Measurements from ENCODE around the gene ZNF79. TPM values are rescaled to one million over a fixed set of nuclear protein-coding genes. Genes with fewer than 3 reads are reported as not detected.

The ZNF79 gene
- total and polyA plus RNA-seq, 2 of the 8 experiments (the other 6 are each of a cell fraction or from before 2014, with no cell fraction given), result 2.4 to 7.4 TPM

GRCh38 chr9:127384901-127385300 lies 39.3 kb upstream of the ZNF79 start:
- Histone ChIP-seq H2BK15ac (ENCODE audit: low read length) (0 out of 2 replicates have a peak overlapping the region, but pooled peaks have one; percentile 11), H2AFZ (ENCODE audit: low read length) (no peak overlapping the region), H3K18ac (ENCODE audit: extremely low read depth, low read length) (no peak overlapping the region), H2BK5ac (ENCODE audit: low read depth, low read length) (no peak overlapping the region), H3K36me3 (ENCODE audit: control insufficient read depth in 2 of 4, insufficient read depth in 4 of 4, low read length in 3 of 4) (no peaks in the 10 kb centered on the region), H4K20me1 (replicated peaks in 1 of 2; ENCODE audit: control insufficient read depth in 1 of 2, insufficient read depth in 2 of 2, low read length in 2 of 2) (no peaks in the 10 kb centered on the region), H3K23ac (ENCODE audit: insufficient read length) (no peak overlapping the region), H3K79me2 (ENCODE audit: control insufficient read depth in 1 of 2, insufficient read depth in 2 of 2, low read length in 2 of 2) (no peaks in the 10 kb centered on the region), H2AK5ac (ENCODE audit: low read depth, low read length) (no peak overlapping the region), H3K14ac (ENCODE audit: insufficient read length) (no peak overlapping the region), H3K4ac (replicated peaks; ENCODE audit: insufficient read length, low read depth, low read length) (no peak overlapping the region), H3K9ac (replicated peaks in 1 of 4; ENCODE audit: extremely low read depth in 1 of 4, low read depth in 3 of 4, low read length in 3 of 4) (no peak overlapping the region), H2BK120ac (replicated peaks; ENCODE audit: low read depth, low read length) (no peak overlapping the region), H3K27me3 (replicated peaks in 1 of 4; ENCODE audit: control insufficient read depth in 3 of 4, extremely low read depth in 1 of 4, insufficient read depth in 3 of 4, low read length in 3 of 4) (no peaks in the 10 kb centered on the region; a peak in 1 of 7 replicates), H3K27ac (ENCODE audit: low read depth, low read length) (no peak overlapping the region), H3K4me3 (ENCODE audit: extremely low read depth in 1 of 4, insufficient read depth in 2 of 4, low read depth in 3 of 4, low read length in 4 of 4) (no peak overlapping the region), H3K9me3 (ENCODE audit: insufficient read depth in 2 of 2, low read depth in 1 of 2, low read length in 1 of 2) (no peaks in the 10 kb centered on the region), H2BK12ac (ENCODE audit: low read depth, low read length) (no peak overlapping the region), H3K79me1 (ENCODE audit: low read depth, low read length) (no peaks in the 10 kb centered on the region), H4K5ac (ENCODE audit: insufficient read length, low read depth, low read length) (no peak overlapping the region), H4K8ac (ENCODE audit: extremely low read depth, insufficient read depth, low read length) (no peak overlapping the region), H4K91ac (replicated peaks; ENCODE audit: insufficient read length, low read length) (no peak overlapping the region), H2BK20ac (ENCODE audit: low read length) (no peak overlapping the region), H3K23me2 (ENCODE audit: low read depth, low read length) (no peaks in the 10 kb centered on the region), H3K56ac (replicated peaks; ENCODE audit: insufficient read length, low read depth, low read length) (no peak overlapping the region), H3K4me2 (ENCODE audit: insufficient read depth in 1 of 2, low read depth in 2 of 2, low read length in 2 of 2) (no peak overlapping the region), H3K4me1 (replicated peaks in 1 of 4; ENCODE audit: control insufficient read depth in 3 of 4, insufficient read depth in 4 of 4, low read length in 3 of 4) (peaks cover 0 to 2% (median 0%) of the 10 kb centered on the region in 4 experiments; a peak in 1 of 7 replicates)
- WGBS, 2 experiments (ENCODE audit: extremely low coverage in 1 of 2, insufficient coverage in 1 of 2, insufficient read length in 1 of 2, insufficient replicate concordance in 2 of 2, low coverage in 1 of 2, low lambda C conversion rate in 2 of 2, missing lambda C conversion rate in 1 of 2), result 86% methylated on average over 13 of the region's 13 CpGs; no CpG with 5 or more reads in 1 of the 2 experiments
- POLR2A ChIA-PET (ENCODE audit: partially characterized antibody), result interaction anchor here (0.8 to 1.7 kb wide), 2 partner anchors 12 to 66 kb away, joined by 3 to 8 read pairs; partner anchors contain the start of genes LRSAM1, RPL12 and SLC2A8
- CTCF ChIA-PET (ENCODE audit: partially characterized antibody), result interaction anchor here (0.6 to 2.3 kb wide), 7 partner anchors 9 to 460 kb away, joined by 3 to 9 read pairs (median 4); no protein-coding TSS in a partner anchor
- TF ChIP-seq GTF2F1 (IDR thresholded peaks at IDR 0.05; ENCODE audit: borderline replicate concordance, low read depth, low read length) (no peak), RAD21 (IDR thresholded peaks at IDR 0.05 in 1 of 2, conservative IDR thresholded peaks at IDR 0.05 in 1 of 2; ENCODE audit: low read depth in 2 of 2, low read length in 2 of 2) (peak in 1 of 2 experiments; percentile 48; a peak in 3 of 4 replicates), CTCF (IDR thresholded peaks at IDR 0.05; ENCODE audit: control extremely low read depth in 1 of 3, insufficient read depth in 1 of 3, low read depth in 1 of 3, low read length in 3 of 3) (peak; percentile 60 to 77 (median 61))
- DNase-seq (ENCODE audit: low read depth in 1 of 2, low spot score in 2 of 2) (no peak), FAIRE-seq (no peak)

Data from H1 (cell line).